CD4-positive, CD25-positive, alpha-beta regulatory T cell (primary cell): ENCODE results near the gene CA5A. TPM values are rescaled to one million over a fixed set of nuclear protein-coding genes. Genes with fewer than 3 reads are reported as not detected.
"Not testable (repeated sequence)": the region's sequence is repeated elsewhere in the genome, so short reads cannot be mapped to it uniquely, and the experiment has no call there.

Experiments
- ATAC-seq, 2 donors: fragments of 150-1000 bp; cut with Tn5 transposase; one replicate each; pipeline ENCODE4 v1.10.0; 2021; ENCODE audit warnings: low read depth in 2 of 2, moderate number of reproducible peaks in 2 of 2, moderate library complexity in 1 of 2
- DNase-seq, 3 donors: peaks; one replicate each; pipeline versions ENCODE4 v3.0.0 to v3.0.0-alpha.2; 2012 to 2022; ENCODE audit warnings: mixed read lengths in 1 of 3
- H3K27ac ChIP-seq: one replicate; pipeline ENCODE4 v1.7.0; 2013; ENCODE audit warnings: mild to moderate bottlenecking, low read length; ENCODE audit not compliant: insufficient read depth, poor library complexity, severe bottlenecking
- H3K27me3 ChIP-seq: one replicate; pipeline ENCODE4 v1.7.0; 2013; ENCODE audit warnings: low read length; ENCODE audit not compliant: control insufficient read depth, insufficient read depth
- H3K36me3 ChIP-seq: one replicate; pipeline ENCODE4 v1.7.0; 2013; ENCODE audit warnings: mild to moderate bottlenecking, low read length, moderate library complexity; ENCODE audit not compliant: control insufficient read depth, insufficient read depth
- H3K4me1 ChIP-seq: 2 replicates; pipeline ENCODE4 v1.7.0; 2013; ENCODE audit warnings: mild to moderate bottlenecking, low read length; ENCODE audit not compliant: insufficient read depth, control insufficient read depth, poor library complexity, severe bottlenecking
- H3K4me3 ChIP-seq: one replicate; pipeline ENCODE4 v1.7.0; 2013; ENCODE audit warnings: low read depth, mild to moderate bottlenecking, low read length, moderate library complexity
- H3K9me3 ChIP-seq, 2 experiments: 1 replicate in 1 of 2; 2 replicates in 1 of 2; pipeline ENCODE4 v1.7.0; 2013; ENCODE audit warnings: low read length in 2 of 2, mild to moderate bottlenecking in 1 of 2, moderate library complexity in 1 of 2; ENCODE audit not compliant: control insufficient read depth in 2 of 2
- H3K27ac Mint-ChIP-seq, 3 donors: one replicate each; pipeline ENCODE4 v1.8.0; 2020 to 2022; ENCODE audit warnings: mild to moderate bottlenecking in 3 of 3, mixed read lengths in 3 of 3, moderate library complexity in 2 of 3
- H3K27me3 Mint-ChIP-seq: one replicate; pipeline ENCODE4 v1.8.0; 2022; ENCODE audit warnings: mild to moderate bottlenecking, mixed read lengths
- H3K36me3 Mint-ChIP-seq: one replicate; pipeline ENCODE4 v1.8.0; 2020; ENCODE audit warnings: mixed read lengths
- H3K4me1 Mint-ChIP-seq, 4 donors: one replicate each; pipeline ENCODE4 v1.8.0; 2020 to 2022; ENCODE audit warnings: mixed read lengths in 4 of 4, mild to moderate bottlenecking in 1 of 4
- H3K4me3 Mint-ChIP-seq, 4 donors: one replicate each; pipeline ENCODE4 v1.8.0; 2020 to 2022; ENCODE audit warnings: mild to moderate bottlenecking in 4 of 4, mixed read lengths in 4 of 4, moderate library complexity in 3 of 4
- H3K9me3 Mint-ChIP-seq, 7 donors: one replicate each; pipeline ENCODE4 v1.8.0; 2020 to 2022; ENCODE audit warnings: mixed read lengths in 7 of 7, mild to moderate bottlenecking in 3 of 7, moderate library complexity in 2 of 7
- polyA plus RNA-seq, 4 donors: library from polyadenylated mRNA; unstranded; fragments of 300-500 nt; fragmentation: Illumina TruSeq; gene quantifications; one replicate each; pipeline ENCODE4 v1.2.3, GENCODE V29; 2021
- total RNA-seq: library from RNA; stranded (reverse); gene quantifications from one replicate; pipeline ENCODE4 v1.2.3, GENCODE V29; 2022

CA5A gene
- total and polyA plus RNA-seq, 5 donors from 2014 or later: not detected

DNA sequence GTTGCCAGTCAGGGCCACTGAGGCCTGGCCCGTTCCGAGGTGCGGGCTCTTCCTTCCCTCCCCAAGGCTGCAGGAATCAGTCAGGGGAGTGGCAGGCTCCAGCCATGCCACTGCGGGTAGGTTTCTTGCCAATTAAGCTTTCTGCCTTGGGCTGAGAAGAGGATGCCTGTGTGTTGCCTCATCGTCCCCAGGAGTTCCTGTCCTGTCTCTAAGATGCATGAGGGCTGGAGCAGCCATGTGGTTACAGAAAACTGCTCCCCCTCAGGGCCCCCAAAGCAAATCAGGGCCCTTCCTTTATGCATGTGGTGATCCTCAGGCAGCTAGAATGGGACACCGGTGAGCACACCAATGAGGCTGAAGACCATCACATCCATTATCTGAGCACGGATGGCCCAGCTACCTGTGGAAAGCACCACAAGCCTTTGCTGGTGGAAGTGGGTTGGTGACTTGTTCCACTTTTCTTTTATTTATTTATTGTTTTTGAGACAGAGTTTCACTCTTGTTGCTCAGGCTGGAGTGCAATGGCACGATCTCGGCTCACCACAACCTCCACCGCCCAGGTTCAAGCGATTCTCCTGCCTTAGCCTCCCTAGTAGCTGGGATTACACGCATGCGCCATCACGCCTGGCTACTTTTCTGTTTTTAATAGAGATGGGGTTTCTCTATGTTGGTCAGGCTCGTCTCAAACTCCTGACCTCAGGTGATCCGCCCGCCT lies 40.0 kb downstream of the CA5A start:
- H3K4me3 Mint-ChIP-seq: peak overlapping the region; percentile 49 to 76 (median 69)
- Histone ChIP-seq H3K4me1 (peaks cover 27% of the 10 kb centered on the region), H3K27ac (peak overlapping the region; percentile 41)
- not testable (repeated sequence) for H3K9me3 ChIP-seq, H3K9me3 Mint-ChIP-seq, H3K4me3 ChIP-seq, H3K27me3 ChIP-seq, ATAC-seq, H3K36me3 ChIP-seq, H3K36me3 Mint-ChIP-seq, H3K27me3 Mint-ChIP-seq
- peak overlapping the region; percentile 43 to 97 (median 93) for H3K27ac Mint-ChIP-seq
- peak in 1 of 3 donors; percentile 20 for DNase-seq
- H3K4me1 Mint-ChIP-seq: peaks cover 0 to 35% (median 24%) of the 10 kb centered on the region in 4 donors

DNA sequence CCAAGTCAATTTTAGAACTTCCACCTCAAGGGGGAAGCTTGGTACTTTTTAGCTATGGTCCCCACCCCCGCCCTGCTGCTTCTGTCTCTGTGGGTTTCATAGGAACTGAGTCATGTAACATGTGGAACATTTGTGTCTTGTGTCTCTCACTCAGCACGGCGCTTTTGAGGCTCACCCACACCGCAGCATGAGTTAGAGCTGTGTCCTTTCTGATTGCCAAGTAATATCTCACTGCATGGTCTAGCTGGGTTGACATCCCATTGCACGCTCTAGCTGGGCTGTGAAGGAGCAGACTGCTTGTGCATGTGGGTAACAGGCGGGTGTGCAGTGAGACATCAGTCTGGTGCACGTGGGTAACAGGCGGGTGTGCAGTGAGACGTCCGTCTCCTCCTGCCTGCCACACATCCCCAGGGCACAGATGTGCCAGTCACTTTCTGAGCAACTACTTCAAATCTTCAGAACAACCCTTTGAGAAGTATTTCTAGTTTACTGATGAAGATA lies 40.6 kb downstream of the CA5A start:
- no peaks in the 10 kb centered on the region for H3K27me3 ChIP-seq
- ATAC-seq: peak; percentile 84 to 86
- H3K4me3 ChIP-seq: no peak overlapping the region
- peaks cover 0 to 35% (median 24%) of the 10 kb centered on the region in 4 donors for H3K4me1 Mint-ChIP-seq
- peak in 1 of 3 donors; percentile 89 for DNase-seq
- peak overlapping the region in 3 of 4 donors; percentile 29 to 76 (median 62) for H3K4me3 Mint-ChIP-seq
- H3K36me3 ChIP-seq: no peaks in the 10 kb centered on the region
- peaks cover 27% of the 10 kb centered on the region for H3K4me1 ChIP-seq
- H3K9me3 ChIP-seq: no peaks in the 10 kb centered on the region
- peak overlapping the region in 2 of 3 donors; percentile 72 to 93 for H3K27ac Mint-ChIP-seq
- no peaks in the 10 kb centered on the region for H3K27me3 Mint-ChIP-seq
- no peaks in the 10 kb centered on the region for H3K9me3 Mint-ChIP-seq
- peak overlapping the region; percentile 31 for H3K27ac ChIP-seq
- no peaks in the 10 kb centered on the region for H3K36me3 Mint-ChIP-seq

DNA sequence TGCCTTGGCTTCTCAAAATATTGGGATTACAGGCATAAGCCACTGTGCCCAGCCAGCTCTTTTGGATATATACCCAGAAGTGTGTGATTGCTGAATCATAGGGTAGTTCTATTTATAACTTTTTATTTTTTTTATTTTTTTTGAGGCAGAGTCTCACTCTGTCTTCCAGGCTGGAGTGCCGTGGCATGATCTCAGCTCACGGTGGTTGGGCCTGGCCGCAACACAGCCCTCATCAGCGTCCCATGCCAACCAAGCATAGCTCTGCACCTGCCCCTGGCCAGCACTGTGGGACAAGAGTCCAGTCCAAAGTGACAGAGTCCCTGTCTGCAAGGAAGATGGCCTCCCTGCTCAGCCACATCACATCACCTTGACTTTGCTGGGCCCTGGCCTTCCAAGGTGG lies 42.3 kb downstream of the CA5A start:
- not testable (repeated sequence) for H3K4me3 Mint-ChIP-seq, H3K9me3 Mint-ChIP-seq, H3K27me3 ChIP-seq, H3K27ac ChIP-seq, ATAC-seq, H3K9me3 ChIP-seq, DNase-seq, H3K36me3 Mint-ChIP-seq, H3K36me3 ChIP-seq, H3K4me3 ChIP-seq, H3K27ac Mint-ChIP-seq, H3K27me3 Mint-ChIP-seq
- peaks cover 0 to 35% (median 23%) of the 10 kb centered on the region in 4 donors for H3K4me1 Mint-ChIP-seq
- H3K4me1 ChIP-seq: peaks cover 27% of the 10 kb centered on the region

DNA sequence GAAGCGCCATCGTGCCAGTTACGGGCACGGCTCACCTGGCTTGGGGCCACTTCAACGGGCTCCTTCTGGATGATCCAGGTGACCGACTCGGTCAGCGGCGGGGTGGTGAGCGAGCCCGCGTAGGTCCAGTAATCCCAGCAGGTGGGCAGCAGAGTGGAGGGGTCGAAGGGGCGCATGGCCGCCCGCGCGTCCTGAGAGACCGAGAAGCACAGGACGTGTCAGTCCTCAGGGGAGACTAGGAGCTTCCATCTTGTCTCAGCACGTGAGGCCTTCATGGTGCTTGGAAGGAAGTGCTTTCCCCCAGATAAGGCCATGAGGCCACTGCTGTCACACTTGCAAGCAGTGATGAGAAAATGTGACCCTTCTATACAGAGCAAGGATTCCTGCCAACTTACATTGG lies 44.6 kb downstream of the CA5A start:
- Mint-ChIP-seq H3K9me3 (no peaks in the 10 kb centered on the region), H3K36me3 (no peaks in the 10 kb centered on the region), H3K27me3 (no peaks in the 10 kb centered on the region), H3K4me1 (peaks cover 0 to 18% (median 12%) of the 10 kb centered on the region in 4 donors), H3K4me3 (no peak overlapping the region), H3K27ac (no peak overlapping the region)
- H3K27ac ChIP-seq: no peak overlapping the region
- H3K36me3 ChIP-seq: no peaks in the 10 kb centered on the region
- peaks cover 11% of the 10 kb centered on the region for H3K4me1 ChIP-seq
- H3K9me3 ChIP-seq: no peaks in the 10 kb centered on the region
- H3K4me3 ChIP-seq: no peak overlapping the region
- DNase-seq: no peak
- no peak for ATAC-seq
- H3K27me3 ChIP-seq: no peaks in the 10 kb centered on the region

DNA sequence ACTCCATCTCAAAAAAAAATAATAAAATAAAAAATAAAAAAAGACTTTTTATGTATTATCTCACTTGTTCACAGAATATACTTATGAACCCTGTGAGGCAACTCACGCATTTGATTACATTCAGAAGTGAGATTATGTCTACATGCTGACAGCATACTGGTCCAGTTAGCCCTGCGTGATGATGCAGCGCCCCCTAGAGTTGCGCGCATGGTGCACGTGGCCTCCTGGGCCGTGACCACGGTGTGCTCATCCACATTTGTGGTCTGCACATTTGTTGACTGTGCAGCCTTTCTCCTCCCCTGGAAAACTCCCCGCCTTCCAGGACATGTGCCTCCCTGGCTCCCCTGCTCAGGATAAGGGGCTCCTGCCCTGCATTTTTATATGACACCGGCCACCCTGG lies 46.6 kb downstream of the CA5A start:
- not testable (repeated sequence) for H3K4me3 ChIP-seq, H3K9me3 ChIP-seq, H3K9me3 Mint-ChIP-seq, H3K4me1 ChIP-seq, H3K36me3 Mint-ChIP-seq, H3K27ac ChIP-seq, H3K27ac Mint-ChIP-seq, ATAC-seq, H3K4me3 Mint-ChIP-seq, H3K36me3 ChIP-seq, H3K27me3 ChIP-seq, H3K4me1 Mint-ChIP-seq, H3K27me3 Mint-ChIP-seq
- peak in 1 of 3 donors; percentile 41 for DNase-seq

DNA sequence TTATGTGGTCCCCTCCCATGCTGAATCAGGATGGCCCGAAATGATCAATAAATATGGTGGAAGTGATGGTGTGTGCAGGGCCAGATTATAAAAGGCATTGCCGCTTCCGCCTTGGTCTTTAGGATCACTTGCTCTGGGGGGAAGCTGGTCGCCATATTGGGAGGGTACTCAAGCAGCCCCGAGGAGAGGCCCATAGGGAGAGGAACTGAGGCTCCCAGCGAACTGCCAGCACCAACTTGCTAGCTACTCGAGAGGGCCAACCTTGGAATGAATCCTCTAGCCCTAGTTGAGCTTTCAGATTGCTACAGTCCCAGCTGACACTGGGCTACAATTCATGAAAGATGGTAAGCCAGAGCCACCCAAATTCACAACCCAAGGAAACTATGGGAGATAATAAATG lies 48.0 kb downstream of the CA5A start:
- not testable (repeated sequence) for H3K4me1 Mint-ChIP-seq, H3K9me3 ChIP-seq, H3K36me3 Mint-ChIP-seq

DNA sequence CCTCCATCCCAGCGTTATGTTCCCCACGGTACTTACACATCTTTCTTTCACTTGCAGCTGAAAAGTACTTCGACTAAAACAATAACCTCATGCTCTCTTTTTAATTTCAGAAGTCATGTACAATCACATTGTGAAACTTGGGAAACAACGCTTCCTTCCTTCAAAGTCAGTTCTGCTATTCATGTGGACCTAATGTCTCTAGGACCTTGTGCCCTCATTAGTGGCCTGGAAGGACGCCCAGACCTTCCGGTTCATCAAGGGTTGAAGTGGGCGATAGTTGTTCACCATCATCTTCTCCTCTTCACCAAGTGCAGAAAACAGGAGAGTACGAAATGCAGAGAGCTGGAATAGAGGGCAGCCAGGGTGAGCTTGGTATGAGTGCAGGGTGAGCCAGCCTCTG lies 48.4 kb downstream of the CA5A start:
- not testable (repeated sequence) for DNase-seq, H3K9me3 Mint-ChIP-seq, H3K36me3 ChIP-seq, H3K27me3 Mint-ChIP-seq, ATAC-seq, H3K36me3 Mint-ChIP-seq, H3K4me1 Mint-ChIP-seq, H3K4me3 ChIP-seq, H3K4me3 Mint-ChIP-seq, H3K27me3 ChIP-seq, H3K27ac ChIP-seq, H3K9me3 ChIP-seq, H3K4me1 ChIP-seq
- peak overlapping the region in 1 of 3 donors; percentile 38 for H3K27ac Mint-ChIP-seq

More for the DNA sequence above, 48.0 kb downstream of the CA5A start:
- not testable (repeated sequence) for H3K4me1 ChIP-seq, H3K27ac ChIP-seq, H3K27me3 ChIP-seq, DNase-seq, H3K4me3 Mint-ChIP-seq, H3K4me3 ChIP-seq, H3K9me3 Mint-ChIP-seq, H3K36me3 ChIP-seq, H3K27me3 Mint-ChIP-seq, H3K27ac Mint-ChIP-seq, ATAC-seq

DNA sequence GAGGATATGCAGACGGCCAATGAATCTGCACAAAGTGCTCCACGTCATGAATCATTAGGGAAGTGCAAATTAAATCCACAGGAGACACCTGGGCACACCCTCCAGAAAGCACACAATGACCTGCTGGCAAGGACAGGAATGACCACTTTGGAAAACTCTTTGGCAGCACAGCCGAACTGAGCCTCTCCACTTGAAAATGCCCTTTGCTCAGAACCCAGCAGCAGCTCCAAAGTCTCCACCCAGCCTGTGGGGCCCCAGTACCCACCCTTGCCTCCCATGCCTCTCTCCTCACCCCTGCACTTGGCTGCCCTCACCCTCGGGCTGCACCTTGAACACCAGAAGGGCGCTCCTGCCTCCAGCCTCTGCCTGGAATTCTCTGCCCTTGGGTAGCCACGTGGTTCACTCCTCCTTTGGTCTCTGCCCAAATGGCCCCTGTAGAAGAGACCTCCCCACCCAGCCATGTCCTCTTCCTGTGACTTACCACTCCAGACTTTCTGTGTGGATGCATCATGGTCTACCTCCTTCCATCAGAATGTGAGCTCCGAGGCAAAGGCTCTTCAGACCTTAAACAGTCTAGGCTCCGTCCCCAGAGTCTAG lies 50.9 kb downstream of the CA5A start:
- H3K27ac ChIP-seq, H3K4me3 Mint-ChIP-seq, H3K4me1 Mint-ChIP-seq, H3K27me3 ChIP-seq, H3K9me3 Mint-ChIP-seq, H3K36me3 Mint-ChIP-seq, H3K27ac Mint-ChIP-seq, H3K9me3 ChIP-seq, H3K4me3 ChIP-seq, DNase-seq, H3K27me3 Mint-ChIP-seq, ATAC-seq, H3K4me1 ChIP-seq, H3K36me3 ChIP-seq: not testable (repeated sequence)
